Activated naive CD4-positive, alpha-beta T cell treated with anti-CD3 and anti-CD28 coated beads, Interleukin-2, amount 10 ng/mL, durations not matched to agents 7 days and 5 days (primary cell): ENCODE results near the gene TRPV2.

Experiments
- CTCF ChIA-PET: fragments of 350-600 bp; sonication (Branson Sonifier 250); formaldehyde crosslinking; loops from one replicate; lab custom pipeline; 2021; ENCODE audit warnings: antibody characterized with exemption; lab: Charles Lee
- DNase-seq: peaks from one replicate; pipeline ENCODE4 v3.0.0-alpha.2; 2020
- H3K27ac Mint-ChIP-seq: one replicate; pipeline ENCODE4 v1.8.0; 2021; ENCODE audit warnings: mild to moderate bottlenecking, moderate library complexity, mixed read lengths
- H3K27me3 Mint-ChIP-seq: one replicate; pipeline ENCODE4 v1.8.0; 2021; ENCODE audit warnings: mild to moderate bottlenecking, mixed read lengths
- H3K36me3 Mint-ChIP-seq: one replicate; pipeline ENCODE4 v1.8.0; 2021; ENCODE audit warnings: mixed read lengths
- H3K4me1 Mint-ChIP-seq: one replicate; pipeline ENCODE4 v1.8.0; 2021; ENCODE audit warnings: mixed read lengths
- H3K4me3 Mint-ChIP-seq: one replicate; pipeline ENCODE4 v1.8.0; 2021; ENCODE audit warnings: mild to moderate bottlenecking, moderate library complexity, mixed read lengths
- H3K9me3 Mint-ChIP-seq: one replicate; pipeline ENCODE4 v1.8.0; 2021; ENCODE audit warnings: mixed read lengths

Gene TRPV2

GRCh38 chr17:16473044-16474011 is 58.0 kb downstream of the TRPV2 start:
- CTCF ChIA-PET: interaction anchor here (1.1 kb wide), 1 partner anchor 21 kb away, joined by 3 read pairs; no protein-coding TSS in a partner anchor
- H3K36me3 Mint-ChIP-seq: no peaks in the 10 kb centered on the region

GRCh38 chr17:16474012-16474725 is 58.8 kb downstream of the TRPV2 start:
- CTCF ChIA-PET: interaction anchor here (1.1 kb wide), 1 partner anchor 21 kb away, joined by 3 read pairs; no protein-coding TSS in a partner anchor
- no peak for DNase-seq
- Mint-ChIP-seq H3K27me3 (no peaks in the 10 kb centered on the region), H3K36me3 (no peaks in the 10 kb centered on the region), H3K27ac (no peak overlapping the region), H3K4me3 (no peak overlapping the region), H3K4me1 (no peaks in the 10 kb centered on the region), H3K9me3 (no peaks in the 10 kb centered on the region)

More at GRCh38 chr17:16473044-16474011, 58.0 kb downstream of the TRPV2 start:
- Mint-ChIP-seq H3K27me3 (no peaks in the 10 kb centered on the region), H3K4me3 (no peak overlapping the region), H3K27ac (no peak overlapping the region), H3K9me3 (no peaks in the 10 kb centered on the region), H3K4me1 (no peaks in the 10 kb centered on the region)
- DNase-seq: no peak

- Mint-ChIP-seq H3K27me3 (no peaks in the 10 kb centered on the region), H3K36me3 (no peaks in the 10 kb centered on the region), H3K4me1 (no peaks in the 10 kb centered on the region), H3K4me3 (no peak overlapping the region), H3K27ac (no peak overlapping the region), H3K9me3 (no peaks in the 10 kb centered on the region)
- CTCF ChIA-PET: interaction anchor here (1.6 kb wide), 1 partner anchor 22 kb away, joined by 5 read pairs; no protein-coding TSS in a partner anchor
- DNase-seq: no peak
Observed at GRCh38 chr17:16475179-16475704, 59.9 kb downstream of the TRPV2 start.

GRCh38 chr17:16477255-16477654 is 61.9 kb downstream of the TRPV2 start:
- H3K27me3 Mint-ChIP-seq: no peaks in the 10 kb centered on the region
- no peak overlapping the region for H3K4me3 Mint-ChIP-seq
- CTCF ChIA-PET: no interaction called here
- DNase-seq: no peak
- H3K27ac Mint-ChIP-seq: no peak overlapping the region
- no peaks in the 10 kb centered on the region for H3K9me3 Mint-ChIP-seq
- H3K4me1 Mint-ChIP-seq: no peaks in the 10 kb centered on the region
- H3K36me3 Mint-ChIP-seq: no peaks in the 10 kb centered on the region

GRCh38 chr17:16477666-16478065 is 62.3 kb downstream of the TRPV2 start:
- Mint-ChIP-seq H3K4me1 (no peaks in the 10 kb centered on the region), H3K27me3 (no peaks in the 10 kb centered on the region), H3K36me3 (no peaks in the 10 kb centered on the region), H3K9me3 (no peaks in the 10 kb centered on the region), H3K27ac (no peak overlapping the region), H3K4me3 (no peak overlapping the region)
- CTCF ChIA-PET: no interaction called here
- no peak for DNase-seq

- CTCF ChIA-PET: interaction anchor here (1.4 kb wide), 1 partner anchor 25 kb away, joined by 3 read pairs; no protein-coding TSS in a partner anchor
- Mint-ChIP-seq H3K27me3 (no peaks in the 10 kb centered on the region), H3K4me1 (no peaks in the 10 kb centered on the region), H3K36me3 (no peaks in the 10 kb centered on the region), H3K27ac (no peak overlapping the region), H3K4me3 (no peak overlapping the region), H3K9me3 (no peaks in the 10 kb centered on the region)
- no peak for DNase-seq
Observed at GRCh38 chr17:16478649-16479048, 63.3 kb downstream of the TRPV2 start.

GRCh38 chr17:16479264-16479663 is 63.9 kb downstream of the TRPV2 start:
- no peaks in the 10 kb centered on the region for H3K27me3 Mint-ChIP-seq
- CTCF ChIA-PET: interaction anchor here (1.0 to 1.4 kb wide), 2 partner anchors 25 to 43 kb away, joined by 3 read pairs; no protein-coding TSS in a partner anchor

GRCh38 chr17:16480995-16481394 is 65.6 kb downstream of the TRPV2 start:
- no peaks in the 10 kb centered on the region for H3K9me3 Mint-ChIP-seq
- no peak for DNase-seq
- CTCF ChIA-PET: no interaction called here
- H3K36me3 Mint-ChIP-seq: no peaks in the 10 kb centered on the region
- no peaks in the 10 kb centered on the region for H3K27me3 Mint-ChIP-seq
- no peak overlapping the region for H3K27ac Mint-ChIP-seq
- H3K4me3 Mint-ChIP-seq: no peak overlapping the region
- H3K4me1 Mint-ChIP-seq: no peaks in the 10 kb centered on the region

More at GRCh38 chr17:16479264-16479663, 63.9 kb downstream of the TRPV2 start:
- no peak for DNase-seq
- Mint-ChIP-seq H3K9me3 (no peaks in the 10 kb centered on the region), H3K4me1 (no peaks in the 10 kb centered on the region), H3K27ac (no peak overlapping the region), H3K36me3 (no peaks in the 10 kb centered on the region), H3K4me3 (no peak overlapping the region)

- H3K27ac Mint-ChIP-seq: no peak overlapping the region
- no peaks in the 10 kb centered on the region for H3K36me3 Mint-ChIP-seq
- no peaks in the 10 kb centered on the region for H3K9me3 Mint-ChIP-seq
- H3K27me3 Mint-ChIP-seq: peaks cover 4% of the 10 kb centered on the region
- CTCF ChIA-PET: no interaction called here
- no peak overlapping the region for H3K4me3 Mint-ChIP-seq
- no peak for DNase-seq
- H3K4me1 Mint-ChIP-seq: no peaks in the 10 kb centered on the region
Observed at GRCh38 chr17:16482253-16482652, 66.9 kb downstream of the TRPV2 start.

GRCh38 chr17:16483021-16483645 is 67.8 kb downstream of the TRPV2 start:
- Mint-ChIP-seq H3K27ac (no peak overlapping the region), H3K9me3 (no peaks in the 10 kb centered on the region), H3K4me3 (no peak overlapping the region), H3K27me3 (peaks cover 8% of the 10 kb centered on the region), H3K4me1 (no peaks in the 10 kb centered on the region), H3K36me3 (no peaks in the 10 kb centered on the region)
- DNase-seq: no peak
- CTCF ChIA-PET: no interaction called here

- no peak overlapping the region for H3K27ac Mint-ChIP-seq
- H3K9me3 Mint-ChIP-seq: no peaks in the 10 kb centered on the region
- no peak for DNase-seq
- no peaks in the 10 kb centered on the region for H3K4me1 Mint-ChIP-seq
- H3K4me3 Mint-ChIP-seq: no peak overlapping the region
- CTCF ChIA-PET: interaction anchor here (0.6 kb wide), 1 partner anchor 32 kb away, joined by 3 read pairs; no protein-coding TSS in a partner anchor
- H3K27me3 Mint-ChIP-seq: peaks cover 23% of the 10 kb centered on the region
- no peaks in the 10 kb centered on the region for H3K36me3 Mint-ChIP-seq
Observed at GRCh38 chr17:16484445-16485175, 69.2 kb downstream of the TRPV2 start.
